CD14-positive monocyte (primary cell): ENCODE measurements around the gene CYP19A1. TPM values are rescaled to one million over a fixed set of nuclear protein-coding genes. Genes with fewer than 3 reads are reported as not detected.

Experiments used
- DNase-seq, 3 donors: peaks; one replicate each; pipeline ENCODE4 v3.0.0-alpha.2; 2011 to 2022
- H2AFZ ChIP-seq: 2 replicates; pipeline ENCODE4 v1.6.0; 2012; ENCODE audit warnings: mild to moderate bottlenecking, low read depth, low read length, inconsistent platforms; ENCODE audit not compliant: insufficient read depth, poor library complexity, severe bottlenecking
- H3K27ac ChIP-seq, 2 donors: 1 replicate in 1 of 2; 2 replicates in 1 of 2; pipeline ENCODE4 v1.5.1; 2012 to 2013; ENCODE audit warnings: low read length in 2 of 2, control low read depth in 1 of 2, inconsistent platforms in 1 of 2, low read depth in 1 of 2, mild to moderate bottlenecking in 1 of 2
- H3K27me3 ChIP-seq, 2 donors: one replicate each; pipeline versions ENCODE4 v1.6.0 to v1.6.1; 2011 to 2013; ENCODE audit warnings: low read length in 2 of 2; ENCODE audit not compliant: control insufficient read depth in 2 of 2, insufficient read depth in 2 of 2
- H3K36me3 ChIP-seq, 2 donors: replicated peaks in 1 of 2; 1 replicate in 1 of 2; 2 replicates in 1 of 2; pipeline versions ENCODE4 v1.5.1 to v1.6.1; 2012 to 2013; ENCODE audit warnings: low read length in 2 of 2, control low read depth in 1 of 2, inconsistent platforms in 1 of 2, mild to moderate bottlenecking in 1 of 2; ENCODE audit not compliant: insufficient read depth in 2 of 2, control insufficient read depth in 1 of 2
- H3K4me1 ChIP-seq, 2 donors: 1 replicate in 1 of 2; 2 replicates in 1 of 2; pipeline versions ENCODE4 v1.5.1 to v1.6.1; 2012 to 2013; ENCODE audit warnings: low read length in 2 of 2, control low read depth in 1 of 2, inconsistent platforms in 1 of 2, mild to moderate bottlenecking in 1 of 2, moderate library complexity in 1 of 2; ENCODE audit not compliant: insufficient read depth in 2 of 2, control insufficient read depth in 1 of 2
- H3K4me2 ChIP-seq: replicated peaks from 2 replicates; pipeline ENCODE3; 2012; ENCODE audit warnings: low read length, moderate library complexity, mild to moderate bottlenecking; ENCODE audit not compliant: poor library complexity, severe bottlenecking; ENCODE audit errors: extremely low read depth
- H3K4me3 ChIP-seq, 3 experiments: fragments of 200-600 bp in 1 of 3; sonication (generic) in 1 of 3; replicated peaks in 1 of 3; 1 replicate in 2 of 3; 2 replicates in 1 of 3; pipeline ENCODE4 v1.5.1; 2011 to 2013; ENCODE audit warnings: low read length in 3 of 3, mild to moderate bottlenecking in 3 of 3, control low read depth in 2 of 3, low read depth in 2 of 3, inconsistent platforms in 1 of 3, moderate library complexity in 1 of 3
- H3K79me2 ChIP-seq: 2 replicates; pipeline ENCODE4 v1.6.0; 2012; ENCODE audit warnings: mild to moderate bottlenecking, control low read depth, inconsistent platforms, low read length, moderate library complexity; ENCODE audit not compliant: insufficient read depth
- H3K9ac ChIP-seq: 2 replicates; pipeline ENCODE4 v1.6.0; 2017; ENCODE audit warnings: low read length, mild to moderate bottlenecking; ENCODE audit not compliant: insufficient read depth, poor library complexity, severe bottlenecking
- H3K9me3 ChIP-seq, 2 donors: replicated peaks in 1 of 2; 1 replicate in 1 of 2; 2 replicates in 1 of 2; pipeline versions ENCODE4 v1.5.1 to v1.6.1; 2012 to 2013; ENCODE audit warnings: low read length in 2 of 2, control low read depth in 1 of 2; ENCODE audit not compliant: control insufficient read depth in 1 of 2, insufficient read depth in 1 of 2
- H4K20me1 ChIP-seq: 2 replicates; pipeline ENCODE4 v1.6.0; 2012; ENCODE audit warnings: mild to moderate bottlenecking, low read length, control low read depth, moderate library complexity; ENCODE audit not compliant: insufficient read depth
- H3K27ac Mint-ChIP-seq, 7 donors: one replicate each; pipeline ENCODE4 v1.8.0; 2020; ENCODE audit warnings: mild to moderate bottlenecking in 7 of 7, mixed read lengths in 7 of 7, moderate library complexity in 6 of 7, inconsistent platforms in 2 of 7
- H3K27me3 Mint-ChIP-seq, 3 donors: one replicate each; pipeline ENCODE4 v1.8.0; 2021 to 2022; ENCODE audit warnings: low read depth in 3 of 3, mild to moderate bottlenecking in 3 of 3, mixed read lengths in 3 of 3, moderate library complexity in 3 of 3, inconsistent platforms in 1 of 3
- H3K36me3 Mint-ChIP-seq, 2 donors: one replicate each; pipeline ENCODE4 v1.8.0; 2020; ENCODE audit warnings: mixed read lengths in 2 of 2, inconsistent platforms in 1 of 2, mild to moderate bottlenecking in 1 of 2
- H3K4me1 Mint-ChIP-seq: one replicate; pipeline ENCODE4 v1.8.0; 2020; ENCODE audit warnings: mild to moderate bottlenecking, mixed read lengths
- H3K4me3 Mint-ChIP-seq, 2 donors: one replicate each; pipeline ENCODE4 v1.8.0; 2020; ENCODE audit warnings: mild to moderate bottlenecking in 2 of 2, mixed read lengths in 2 of 2, moderate library complexity in 1 of 2
- H3K9me3 Mint-ChIP-seq, 7 donors: one replicate each; pipeline ENCODE4 v1.8.0; 2020 to 2022; ENCODE audit warnings: mixed read lengths in 7 of 7, mild to moderate bottlenecking in 6 of 7, moderate library complexity in 6 of 7, inconsistent platforms in 2 of 7
- WGBS: methylation state at CpG from one replicate; pipeline ENCODE4 v1.1.5; 2013; ENCODE audit warnings: missing lambda C conversion rate; ENCODE audit not compliant: insufficient coverage; 5-methylcytosine and 5-hydroxymethylcytosine counted together
- intact Hi-C, 2 donors: fragments of 100-400 bp; cut with micrococcal nuclease; formaldehyde crosslinking; loops; one replicate each; pipeline versions ENCODE4 v1.15.0 to v1.15.1; 2023
- polyA plus RNA-seq, 3 donors: library from polyadenylated mRNA; depleted of rRNA in 1 of 3; unstranded in 2 of 3; stranded (reverse) in 1 of 3; fragments of 300-500 nt in 2 of 3; fragments of >200 nt in 1 of 3; fragmentation: Illumina TruSeq in 2 of 3; gene quantifications; 1 replicate in 2 of 3; 2 replicates in 1 of 3; pipeline ENCODE4 v1.2.3, GENCODE V29; 2012 to 2021
- TF ChIP-seq, protein P1 (sequence below): fragments of 200-600 bp; IDR thresholded peaks from one replicate; pipeline ENCODE4 v1.8.0; 2022; ENCODE audit warnings: antibody characterized with exemption, mild to moderate bottlenecking

CYP19A1 gene
- polyA plus RNA-seq, 3 donors = not detected

- DNase-seq = no peak
- H2AFZ ChIP-seq = no peak overlapping the region
- no peaks in the 10 kb centered on the region for H4K20me1 ChIP-seq
- no peaks in the 10 kb centered on the region for H3K27me3 ChIP-seq
- H3K9ac ChIP-seq = no peak overlapping the region
- H3K4me1 ChIP-seq = peaks cover 10 to 15% of the 10 kb centered on the region in 2 donors
- H3K9me3 Mint-ChIP-seq = peaks cover 0 to 4% (median 0%) of the 10 kb centered on the region in 7 donors
- H3K36me3 Mint-ChIP-seq = no peaks in the 10 kb centered on the region
- no peak overlapping the region for H3K27ac Mint-ChIP-seq
- TF ChIP-seq, protein P1, sequence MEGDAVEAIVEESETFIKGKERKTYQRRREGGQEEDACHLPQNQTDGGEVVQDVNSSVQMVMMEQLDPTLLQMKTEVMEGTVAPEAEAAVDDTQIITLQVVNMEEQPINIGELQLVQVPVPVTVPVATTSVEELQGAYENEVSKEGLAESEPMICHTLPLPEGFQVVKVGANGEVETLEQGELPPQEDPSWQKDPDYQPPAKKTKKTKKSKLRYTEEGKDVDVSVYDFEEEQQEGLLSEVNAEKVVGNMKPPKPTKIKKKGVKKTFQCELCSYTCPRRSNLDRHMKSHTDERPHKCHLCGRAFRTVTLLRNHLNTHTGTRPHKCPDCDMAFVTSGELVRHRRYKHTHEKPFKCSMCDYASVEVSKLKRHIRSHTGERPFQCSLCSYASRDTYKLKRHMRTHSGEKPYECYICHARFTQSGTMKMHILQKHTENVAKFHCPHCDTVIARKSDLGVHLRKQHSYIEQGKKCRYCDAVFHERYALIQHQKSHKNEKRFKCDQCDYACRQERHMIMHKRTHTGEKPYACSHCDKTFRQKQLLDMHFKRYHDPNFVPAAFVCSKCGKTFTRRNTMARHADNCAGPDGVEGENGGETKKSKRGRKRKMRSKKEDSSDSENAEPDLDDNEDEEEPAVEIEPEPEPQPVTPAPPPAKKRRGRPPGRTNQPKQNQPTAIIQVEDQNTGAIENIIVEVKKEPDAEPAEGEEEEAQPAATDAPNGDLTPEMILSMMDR = no peak
- no peaks in the 10 kb centered on the region for H3K36me3 ChIP-seq
- no peak overlapping the region for H3K27ac ChIP-seq
- 86% methylated on average over 1 of the region's 1 CpG for WGBS
- no peak overlapping the region for H3K4me3 ChIP-seq
- peaks cover 10% of the 10 kb centered on the region for H3K4me1 Mint-ChIP-seq
- no peaks in the 10 kb centered on the region for H3K9me3 ChIP-seq
- no peaks in the 10 kb centered on the region for H3K79me2 ChIP-seq
- no peak overlapping the region for H3K4me3 Mint-ChIP-seq
- intact Hi-C loops = no loop called here
- peaks cover 0 to 2% (median 1%) of the 10 kb centered on the region in 3 donors for H3K27me3 Mint-ChIP-seq
- H3K4me2 ChIP-seq = no peak overlapping the region
Measured at GRCh38 chr15:51251556-51251955, 86.8 kb downstream of the CYP19A1 start.

- no peak for DNase-seq
- Histone ChIP-seq H3K4me3 (no peak overlapping the region), H3K79me2 (no peaks in the 10 kb centered on the region), H3K9me3 (no peaks in the 10 kb centered on the region), H4K20me1 (no peaks in the 10 kb centered on the region), H3K9ac (no peak overlapping the region), H3K4me1 (peaks cover 10 to 15% of the 10 kb centered on the region in 2 donors), H3K4me2 (no peak overlapping the region), H3K27me3 (no peaks in the 10 kb centered on the region), H3K27ac (no peak overlapping the region), H3K36me3 (no peaks in the 10 kb centered on the region), H2AFZ (no peak overlapping the region)
- Mint-ChIP-seq H3K4me3 (no peak overlapping the region), H3K27me3 (peaks cover 0 to 2% (median 1%) of the 10 kb centered on the region in 3 donors), H3K36me3 (no peaks in the 10 kb centered on the region), H3K9me3 (peaks cover 0 to 4% (median 0%) of the 10 kb centered on the region in 7 donors), H3K4me1 (peaks cover 10% of the 10 kb centered on the region), H3K27ac (no peak overlapping the region)
- TF ChIP-seq, protein P1 = no peak
- intact Hi-C loops = no loop called here
- 100% methylated on average over 1 of the region's 4 CpGs for WGBS
Measured at GRCh38 chr15:51250217-51251011, 88.0 kb downstream of the CYP19A1 start.
